H1 (cell line): Measurements from ENCODE around the gene HADHA.

Experiments
- CTCF ChIP-seq, 3 experiments: IDR thresholded peaks; 1 replicate in 2 of 3; 2 replicates in 1 of 3; pipeline versions ENCODE4 v1.5.1 to v1.6.1; 2011; ENCODE audit warnings: low read length in 3 of 3, mild to moderate bottlenecking in 3 of 3, inconsistent platforms in 2 of 3, low read depth in 1 of 3, moderate library complexity in 1 of 3; ENCODE audit not compliant: insufficient read depth in 1 of 3; ENCODE audit errors: control extremely low read depth in 1 of 3
- EZH2 ChIP-seq: fragments of 200-600 bp; sonication (generic); IDR thresholded peaks from 2 replicates; pipeline ENCODE4 v1.7.1; 2012; ENCODE audit warnings: low read depth, mild to moderate bottlenecking, moderate library complexity, low read length, inconsistent platforms; ENCODE audit not compliant: severe bottlenecking
- GABPA ChIP-seq: IDR thresholded peaks from 2 replicates; pipeline ENCODE4 v1.6.1; 2011; ENCODE audit warnings: mild to moderate bottlenecking, low read length, moderate library complexity, borderline replicate concordance; ENCODE audit not compliant: insufficient read depth
- HDAC6 ChIP-seq: IDR thresholded peaks from one replicate; pipeline ENCODE4 v1.7.1; 2012; ENCODE audit warnings: low read depth, mild to moderate bottlenecking, inconsistent platforms, low read length, moderate library complexity
- POLR2A ChIP-seq, 2 experiments: IDR thresholded peaks; 1 replicate in 1 of 2; 2 replicates in 1 of 2; pipeline ENCODE4 v1.6.1; 2011; ENCODE audit warnings: low read depth in 2 of 2, low read length in 2 of 2, mild to moderate bottlenecking in 2 of 2; ENCODE audit errors: control extremely low read depth in 1 of 2
- POLR2AphosphoS5 ChIP-seq: IDR thresholded peaks from 2 replicates; pipeline ENCODE4 v1.6.1; 2011; ENCODE audit warnings: low read depth, low read length
- RFX5 ChIP-seq: IDR thresholded peaks from 2 replicates; pipeline ENCODE4 v1.6.1; 2011; ENCODE audit warnings: low read depth, low read length, improper control_type of control experiment, borderline replicate concordance
- SIRT6 ChIP-seq: IDR thresholded peaks from one replicate; pipeline ENCODE4 v1.7.1; 2012; ENCODE audit warnings: low read length, inconsistent platforms
- TEAD4 ChIP-seq: IDR thresholded peaks from 2 replicates; pipeline ENCODE4 v1.6.1; 2012; ENCODE audit warnings: low read depth, low read length, inconsistent platforms, mixed read lengths

GRCh38 chr2:26276484-26277227, 32.2 kb upstream of the HADHA start:
- TF ChIP-seq CTCF (IDR thresholded peaks at IDR 0.05; ENCODE audit: control extremely low read depth in 1 of 3, insufficient read depth in 1 of 3, low read depth in 1 of 3, low read length in 3 of 3) (no peak), SIRT6 (no peak), EZH2 (no peak), POLR2AphosphoS5 (no peak), HDAC6 (no peak), GABPA (no peak), RFX5 (no peak), POLR2A (IDR thresholded peaks at IDR 0.05; ENCODE audit: control extremely low read depth in 1 of 2, low read depth in 2 of 2, low read length in 2 of 2) (no peak), TEAD4 (no peak)
